ENCODE results near the gene ASB16. TPM values are rescaled to one million over a fixed set of nuclear protein-coding genes. Genes with fewer than 3 reads are reported as not detected.

ASB16 gene
- total RNA-seq, 1 donor from 2014 or later, result not detected

DNA sequence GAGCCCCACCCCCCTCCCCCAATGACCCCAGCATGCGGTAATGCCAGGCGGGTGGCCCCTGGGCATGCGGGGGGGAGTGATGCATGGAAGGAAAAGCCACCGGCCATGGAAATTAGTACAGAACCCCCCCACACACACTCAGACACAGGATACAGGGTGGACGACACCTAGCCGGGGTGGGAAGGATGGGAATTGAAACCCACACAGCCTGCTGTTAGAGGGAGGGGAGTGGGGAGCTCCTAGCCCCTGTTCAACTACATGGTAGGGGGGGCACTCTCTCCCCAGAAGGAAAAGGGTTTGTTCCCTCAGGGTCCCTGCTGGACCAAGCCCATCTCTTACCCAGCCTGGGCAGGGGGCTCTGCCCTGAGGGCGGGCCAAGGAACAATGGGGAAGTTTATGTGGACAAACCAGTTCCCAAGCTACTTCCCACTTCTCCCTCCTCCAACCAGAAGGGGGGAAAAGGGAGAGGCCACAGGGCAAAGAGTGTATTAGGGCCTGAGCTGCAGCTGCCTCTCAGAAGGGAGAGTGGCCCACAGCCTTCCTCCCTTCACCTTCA lies 21.5 kb downstream of the ASB16 start:
- TF ChIP-seq, protein P1, sequence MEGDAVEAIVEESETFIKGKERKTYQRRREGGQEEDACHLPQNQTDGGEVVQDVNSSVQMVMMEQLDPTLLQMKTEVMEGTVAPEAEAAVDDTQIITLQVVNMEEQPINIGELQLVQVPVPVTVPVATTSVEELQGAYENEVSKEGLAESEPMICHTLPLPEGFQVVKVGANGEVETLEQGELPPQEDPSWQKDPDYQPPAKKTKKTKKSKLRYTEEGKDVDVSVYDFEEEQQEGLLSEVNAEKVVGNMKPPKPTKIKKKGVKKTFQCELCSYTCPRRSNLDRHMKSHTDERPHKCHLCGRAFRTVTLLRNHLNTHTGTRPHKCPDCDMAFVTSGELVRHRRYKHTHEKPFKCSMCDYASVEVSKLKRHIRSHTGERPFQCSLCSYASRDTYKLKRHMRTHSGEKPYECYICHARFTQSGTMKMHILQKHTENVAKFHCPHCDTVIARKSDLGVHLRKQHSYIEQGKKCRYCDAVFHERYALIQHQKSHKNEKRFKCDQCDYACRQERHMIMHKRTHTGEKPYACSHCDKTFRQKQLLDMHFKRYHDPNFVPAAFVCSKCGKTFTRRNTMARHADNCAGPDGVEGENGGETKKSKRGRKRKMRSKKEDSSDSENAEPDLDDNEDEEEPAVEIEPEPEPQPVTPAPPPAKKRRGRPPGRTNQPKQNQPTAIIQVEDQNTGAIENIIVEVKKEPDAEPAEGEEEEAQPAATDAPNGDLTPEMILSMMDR (IDR thresholded peaks at IDR 0.05; ENCODE audit: unreplicated experiment), result no peak
- H3K4me3 Mint-ChIP-seq (ENCODE audit: unreplicated experiment), result no peak overlapping the region

DNA sequence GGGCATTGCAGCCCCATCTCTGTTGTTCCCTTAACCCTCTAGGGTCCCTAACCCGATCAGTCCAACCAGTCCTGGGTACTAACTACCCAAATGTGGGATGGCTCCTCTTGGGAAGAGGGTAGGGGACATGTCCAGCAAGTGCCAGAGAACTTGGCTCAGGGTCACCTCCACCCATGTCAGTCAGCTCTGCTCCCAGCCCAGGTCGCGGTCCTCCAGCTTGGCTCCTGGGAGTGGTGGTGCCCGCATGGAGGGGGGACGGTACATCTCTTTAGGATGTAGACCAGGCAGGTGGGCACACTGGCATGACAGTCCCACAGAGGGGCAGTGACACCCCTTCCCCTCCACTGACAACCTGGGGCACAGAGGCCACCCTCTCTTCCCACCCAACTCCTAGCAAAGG lies 22.2 kb downstream of the ASB16 start:
- peaks cover 11% of the 10 kb centered on the region for H3K27me3 Mint-ChIP-seq (ENCODE audit: unreplicated experiment)
- peaks cover 33% of the 10 kb centered on the region for H3K36me3 Mint-ChIP-seq (ENCODE audit: low read depth, unreplicated experiment)
- H3K4me1 Mint-ChIP-seq (ENCODE audit: unreplicated experiment), result peaks cover 29% of the 10 kb centered on the region
- H3K9me3 Mint-ChIP-seq (ENCODE audit: unreplicated experiment), result no peaks in the 10 kb centered on the region
- no peak overlapping the region for H3K27ac Mint-ChIP-seq (ENCODE audit: unreplicated experiment)
- TF ChIP-seq, protein P1 (IDR thresholded peaks at IDR 0.05; ENCODE audit: unreplicated experiment), result no peak
- DNase-seq (ENCODE audit: low spot score), result no peak
- H3K4me3 Mint-ChIP-seq (ENCODE audit: unreplicated experiment), result no peak overlapping the region

More for the DNA sequence above, 21.5 kb downstream of the ASB16 start:
- Mint-ChIP-seq H3K27ac (ENCODE audit: unreplicated experiment) (no peak overlapping the region), H3K9me3 (ENCODE audit: unreplicated experiment) (no peaks in the 10 kb centered on the region), H3K4me1 (ENCODE audit: unreplicated experiment) (peaks cover 22% of the 10 kb centered on the region), H3K27me3 (ENCODE audit: unreplicated experiment) (peaks cover 8% of the 10 kb centered on the region), H3K36me3 (ENCODE audit: low read depth, unreplicated experiment) (peaks cover 29% of the 10 kb centered on the region)
- DNase-seq (ENCODE audit: low spot score), result no peak

DNA sequence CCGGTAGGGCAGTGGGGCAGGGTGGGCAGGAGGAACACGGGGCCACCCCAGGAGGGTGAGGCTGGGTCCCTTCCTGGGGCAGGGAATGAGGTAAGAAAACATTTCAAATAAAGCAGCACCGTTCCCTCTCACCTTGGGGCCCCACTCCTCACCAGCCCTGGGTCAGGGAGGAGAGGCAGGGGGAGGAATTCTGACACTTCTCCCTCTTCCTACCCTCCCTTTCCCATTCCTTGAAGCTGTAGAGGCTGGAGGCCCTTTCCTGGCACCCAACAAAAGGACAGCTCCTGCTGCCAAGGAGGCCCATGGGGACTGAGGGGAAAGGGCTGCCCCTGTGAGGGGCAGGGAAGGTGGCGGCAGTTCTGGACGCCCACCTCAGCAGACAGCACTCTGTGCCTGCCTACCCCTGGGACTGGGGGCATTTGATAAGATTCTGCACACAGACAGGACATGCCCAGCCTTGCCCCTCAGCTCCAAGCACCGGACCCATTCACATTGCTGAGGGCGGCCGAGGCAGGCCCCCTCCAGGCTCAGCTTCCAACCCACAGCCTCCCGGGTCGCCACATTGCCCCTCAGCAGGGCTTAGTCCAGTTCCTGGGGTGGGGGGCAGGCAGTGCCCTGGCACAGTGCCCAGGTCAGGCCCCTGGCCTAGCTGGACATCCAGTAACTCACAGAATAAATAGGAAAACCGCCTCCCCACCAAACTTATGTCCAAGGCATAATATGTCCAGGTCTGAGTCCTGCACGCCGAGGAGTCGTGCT lies 23.0 kb downstream of the ASB16 start:
- Mint-ChIP-seq H3K36me3 (ENCODE audit: low read depth, unreplicated experiment) (peaks cover 35% of the 10 kb centered on the region), H3K27ac (ENCODE audit: unreplicated experiment) (no peak overlapping the region), H3K9me3 (ENCODE audit: unreplicated experiment) (no peaks in the 10 kb centered on the region), H3K4me3 (ENCODE audit: unreplicated experiment) (no peak overlapping the region), H3K4me1 (ENCODE audit: unreplicated experiment) (peaks cover 27% of the 10 kb centered on the region), H3K27me3 (ENCODE audit: unreplicated experiment) (peaks cover 11% of the 10 kb centered on the region)
- TF ChIP-seq, protein P1 (IDR thresholded peaks at IDR 0.05; ENCODE audit: unreplicated experiment), result no peak
- DNase-seq (ENCODE audit: low spot score), result no peak

DNA sequence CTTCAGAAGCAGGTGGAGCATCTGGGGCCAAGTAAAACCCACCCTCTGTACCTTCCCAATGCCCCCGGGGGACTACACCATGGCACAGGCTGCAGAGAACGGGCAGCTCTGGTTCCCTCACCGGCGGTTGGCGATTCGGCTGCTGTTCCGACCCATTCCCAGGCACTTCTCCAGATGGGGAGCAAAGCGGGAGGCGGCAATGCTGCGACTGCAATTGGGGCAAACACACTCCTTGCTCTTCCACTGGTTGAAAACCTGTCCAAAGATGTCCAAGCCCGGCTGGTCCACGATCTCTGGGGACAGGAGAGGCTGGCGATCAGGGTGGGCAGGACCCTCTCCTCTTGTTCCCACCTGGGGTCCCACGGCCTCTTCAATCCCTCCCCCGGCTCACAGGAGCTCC lies 26.6 kb downstream of the ASB16 start:
- Mint-ChIP-seq H3K36me3 (ENCODE audit: low read depth, unreplicated experiment) (peaks cover 27% of the 10 kb centered on the region), H3K27ac (ENCODE audit: unreplicated experiment) (peak overlapping the region; percentile 91)

More for the DNA sequence above, 26.6 kb downstream of the ASB16 start:
- Mint-ChIP-seq H3K9me3 (ENCODE audit: unreplicated experiment) (no peaks in the 10 kb centered on the region), H3K4me1 (ENCODE audit: unreplicated experiment) (peaks cover 35% of the 10 kb centered on the region), H3K4me3 (ENCODE audit: unreplicated experiment) (peak overlapping the region; percentile 82), H3K27me3 (ENCODE audit: unreplicated experiment) (peaks cover 17% of the 10 kb centered on the region)
- TF ChIP-seq, protein P1 (IDR thresholded peaks at IDR 0.05; ENCODE audit: unreplicated experiment), result no peak
- no peak for DNase-seq (ENCODE audit: low spot score)
